ENCODE results near the gene HIVEP3. TPM values are rescaled to one million over a fixed set of nuclear protein-coding genes. Genes with fewer than 3 reads are reported as not detected.

HIVEP3 gene
- total and polyA plus RNA-seq, 2 of the 13 experiments (the other 11 are each of a cell fraction or from before 2014, with no cell fraction given) = 0.05 TPM; not detected in 1

- no TSS peak for BruUV-seq (replicated peaks)
- 0% methylated on average over 2 of the region's 12 CpGs for WGBS (ENCODE audit: low lambda C conversion rate)
- in situ Hi-C loops (cut with HindIII; ENCODE audit: extremely low pct_ligation_motif_present, low pct_unique_long_range_greater_than_20kb) = no loop called here
These were observed 397.0 kb downstream of the HIVEP3 start for GRCh38 chr1:41521766-41522165.

GRCh38 chr1:41520951-41521752 lies 397.6 kb downstream of the HIVEP3 start:
- WGBS (ENCODE audit: low lambda C conversion rate) = 6% methylated on average over 8 of the region's 15 CpGs
- in situ Hi-C loops (cut with HindIII; ENCODE audit: extremely low pct_ligation_motif_present, low pct_unique_long_range_greater_than_20kb) = no loop called here
- Histone ChIP-seq H2AFZ (ENCODE audit: low read length) (no peak overlapping the region), H3K9me3 (ENCODE audit: low read length) (no peaks in the 10 kb centered on the region), H4K20me1 (ENCODE audit: insufficient read depth, low read length) (no peaks in the 10 kb centered on the region), H3K4me3 (replicated peaks in 1 of 3; ENCODE audit: insufficient read depth in 1 of 3, low read depth in 2 of 3, low read length in 3 of 3) (no peak overlapping the region), H3K79me2 (ENCODE audit: insufficient read depth, low read length) (no peaks in the 10 kb centered on the region), H3K27me3 (ENCODE audit: control insufficient read depth in 1 of 2, insufficient read depth in 2 of 2, low read length in 2 of 2) (peaks cover 7 to 30% of the 10 kb centered on the region in 2 experiments; a peak in 3 of 5 replicates), H3K4me2 (ENCODE audit: low read depth, low read length) (no peak overlapping the region), H3K4me1 (ENCODE audit: insufficient read depth, low read length) (no peaks in the 10 kb centered on the region), H3K36me3 (replicated peaks in 1 of 2; ENCODE audit: control insufficient read depth in 1 of 2, insufficient read depth in 2 of 2, low read length in 2 of 2) (no peaks in the 10 kb centered on the region), H3K27ac (ENCODE audit: extremely low read length, insufficient read depth, low read length) (no peak overlapping the region), H3K9ac (ENCODE audit: insufficient read depth, low read depth, low read length) (no peak overlapping the region)
- TF ChIP-seq ZHX1 (CRISPR knock-in tag; IDR thresholded peaks at IDR 0.05; ENCODE audit: low read depth) (no peak), ZNF740 (CRISPR knock-in tag; IDR thresholded peaks at IDR 0.05) (no peak), ZNF788 (CRISPR knock-in tag; IDR thresholded peaks at IDR 0.05; ENCODE audit: borderline replicate concordance) (no peak), ZNF296 (CRISPR knock-in tag; conservative IDR thresholded peaks at IDR 0.05) (no peak), ZSCAN22 (CRISPR knock-in tag; IDR thresholded peaks at IDR 0.05) (no peak), ZNF557 (CRISPR knock-in tag; IDR thresholded peaks at IDR 0.05) (no peak)
- DNase-seq (ENCODE audit: low spot score) (no peak), FAIRE-seq (no peak), ATAC-seq (no peak)
- CTCF ChIA-PET (ENCODE audit: low intra/inter-chr PET ratio, low total read pairs) = no interaction called here
- intact Hi-C loops (cut with micrococcal nuclease; ENCODE audit: unreplicated experiment) = no loop called here
- POLR2A ChIA-PET = no interaction called here
- no TSS peak for BruUV-seq (replicated peaks)

More at GRCh38 chr1:41521766-41522165, 397.0 kb downstream of the HIVEP3 start:
- Histone ChIP-seq H3K4me3 (replicated peaks in 1 of 3; ENCODE audit: insufficient read depth in 1 of 3, low read depth in 2 of 3, low read length in 3 of 3) (no peak overlapping the region), H3K27me3 (ENCODE audit: control insufficient read depth in 1 of 2, insufficient read depth in 2 of 2, low read length in 2 of 2) (peaks cover 7 to 30% of the 10 kb centered on the region in 2 experiments; a peak in 3 of 5 replicates), H3K36me3 (replicated peaks in 1 of 2; ENCODE audit: control insufficient read depth in 1 of 2, insufficient read depth in 2 of 2, low read length in 2 of 2) (no peaks in the 10 kb centered on the region), H3K9ac (ENCODE audit: insufficient read depth, low read depth, low read length) (no peak overlapping the region), H3K79me2 (ENCODE audit: insufficient read depth, low read length) (no peaks in the 10 kb centered on the region), H3K9me3 (ENCODE audit: low read length) (no peaks in the 10 kb centered on the region), H3K27ac (ENCODE audit: extremely low read length, insufficient read depth, low read length) (no peak overlapping the region), H3K4me2 (ENCODE audit: low read depth, low read length) (no peak overlapping the region), H3K4me1 (ENCODE audit: insufficient read depth, low read length) (no peaks in the 10 kb centered on the region), H4K20me1 (ENCODE audit: insufficient read depth, low read length) (no peaks in the 10 kb centered on the region), H2AFZ (ENCODE audit: low read length) (no peak overlapping the region)
- POLR2A ChIA-PET = no interaction called here
- CTCF ChIA-PET (ENCODE audit: low intra/inter-chr PET ratio, low total read pairs) = no interaction called here
- FAIRE-seq (no peak), DNase-seq (ENCODE audit: low spot score) (no peak), ATAC-seq (no peak)
- TF ChIP-seq FOXP1 (IDR thresholded peaks at IDR 0.05) (no peak), FOXP1 (CRISPR knock-in tag; IDR thresholded peaks at IDR 0.05) (no peak), SYNCRIP (IDR thresholded peaks at IDR 0.05; ENCODE audit: insufficient read depth, low read depth, low read length) (no peak)
- intact Hi-C loops (cut with micrococcal nuclease; ENCODE audit: unreplicated experiment) = no loop called here

Data from HepG2 (cell line).